Stimulated activated CD4-positive, alpha-beta T cell treated with anti-CD3 and anti-CD28 coated beads, Interleukin-4, amount 100 ng/mL, for 4 hours (primary cell): ENCODE measurements around the gene ACSS1.
"Not testable (repeated sequence)": the region's sequence is repeated elsewhere in the genome, so short reads cannot be mapped to it uniquely, and the experiment has no call there.

Experiments
- DNase-seq, 2 experiments: peaks; one replicate each; pipeline ENCODE4 v3.0.0-alpha.2; 2020

ACSS1 gene

DNA sequence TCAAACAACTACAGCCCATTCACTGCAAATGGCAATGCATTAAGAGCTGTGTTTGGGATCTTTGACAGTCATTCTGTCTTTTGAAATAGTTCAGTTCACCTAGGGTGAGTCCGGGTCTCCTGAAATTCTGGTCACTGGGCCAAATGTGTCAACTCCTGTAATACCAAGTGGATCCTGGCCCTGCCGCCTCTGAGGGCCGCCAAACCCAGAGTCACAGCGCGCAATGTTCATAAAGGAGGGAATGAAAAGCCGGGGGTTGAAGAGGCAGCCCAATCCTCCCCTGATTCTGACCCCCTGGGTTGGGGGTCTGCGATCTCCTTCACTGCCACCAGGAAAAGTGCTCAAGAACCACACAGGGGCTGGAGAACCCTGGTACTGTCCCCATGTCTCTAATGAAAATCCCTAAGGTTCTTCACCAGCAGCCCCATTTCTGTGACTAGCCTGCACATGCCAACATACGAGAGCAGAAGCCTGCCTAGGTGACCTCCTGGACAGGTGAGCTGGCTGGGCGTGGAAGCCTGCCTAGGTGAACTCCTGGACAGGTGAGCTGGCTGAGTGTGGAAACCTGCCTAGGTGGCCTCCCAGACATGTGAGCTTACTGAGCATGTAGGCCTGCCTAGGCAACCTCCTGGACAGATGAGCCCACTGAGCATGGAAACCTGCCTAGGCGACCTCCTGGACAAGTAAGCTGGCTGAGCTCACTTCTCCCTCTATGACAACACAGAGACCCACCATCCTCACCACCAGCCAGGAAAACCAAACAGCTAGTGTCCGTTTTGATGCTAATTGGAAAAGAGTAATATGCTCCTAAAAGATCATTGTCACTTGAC is 49.3 kb downstream of the ACSS1 start:
- DNase-seq = no peak

- DNase-seq = no peak
Observed at GRCh38 chr20:25007491-25008305, 50.2 kb downstream of the ACSS1 start.

GRCh38 chr20:25006431-25007167 is 51.3 kb downstream of the ACSS1 start:
- no peak for DNase-seq

GRCh38 chr20:25005661-25006060 is 52.3 kb downstream of the ACSS1 start:
- no peak for DNase-seq

- no peak for DNase-seq
Observed at GRCh38 chr20:25005220-25005619, 52.7 kb downstream of the ACSS1 start.

DNA sequence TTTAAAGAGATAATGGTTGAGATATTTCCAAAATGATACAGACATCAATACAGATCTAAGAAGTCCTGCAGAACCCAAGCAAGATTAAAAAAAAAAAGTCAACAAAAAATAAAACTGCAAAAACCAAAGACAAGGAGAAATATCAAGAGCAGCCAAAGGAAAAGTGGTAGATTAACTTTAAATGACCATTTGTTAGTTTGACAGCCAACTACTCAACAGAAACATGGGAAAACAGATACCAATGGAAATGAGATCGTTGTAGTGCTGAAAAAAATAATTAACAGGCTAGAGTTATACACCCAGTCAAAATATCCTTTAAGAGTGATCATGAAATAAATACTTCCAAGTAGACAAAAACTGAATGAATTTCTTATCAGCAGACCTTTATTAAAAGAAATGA is 54.9 kb downstream of the ACSS1 start:
- no peak for DNase-seq

- DNase-seq = not testable (repeated sequence)
Observed at GRCh38 chr20:25001323-25001722, 56.6 kb downstream of the ACSS1 start.

- DNase-seq = no peak
Observed at GRCh38 chr20:25000268-25000801, 57.6 kb downstream of the ACSS1 start.

DNA sequence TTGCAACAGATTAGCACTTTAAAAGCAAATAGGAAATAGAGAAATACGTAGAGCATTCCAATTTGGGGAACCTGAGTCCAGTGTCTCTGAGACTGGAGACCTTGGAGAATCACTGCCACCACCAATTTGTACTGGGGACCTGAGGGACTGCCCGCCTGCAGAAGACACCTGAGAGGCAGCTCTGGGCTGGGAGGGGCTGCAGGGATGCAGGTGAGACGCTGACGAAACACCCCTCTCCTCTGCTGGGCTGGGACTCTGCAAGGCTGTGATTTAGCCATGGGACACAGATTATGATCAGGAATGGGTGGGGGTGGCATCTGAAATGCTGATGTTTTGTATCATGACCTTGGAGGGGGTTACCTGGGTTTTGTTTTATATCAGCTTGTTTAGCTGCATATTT is 58.4 kb downstream of the ACSS1 start:
- DNase-seq = no peak

DNA sequence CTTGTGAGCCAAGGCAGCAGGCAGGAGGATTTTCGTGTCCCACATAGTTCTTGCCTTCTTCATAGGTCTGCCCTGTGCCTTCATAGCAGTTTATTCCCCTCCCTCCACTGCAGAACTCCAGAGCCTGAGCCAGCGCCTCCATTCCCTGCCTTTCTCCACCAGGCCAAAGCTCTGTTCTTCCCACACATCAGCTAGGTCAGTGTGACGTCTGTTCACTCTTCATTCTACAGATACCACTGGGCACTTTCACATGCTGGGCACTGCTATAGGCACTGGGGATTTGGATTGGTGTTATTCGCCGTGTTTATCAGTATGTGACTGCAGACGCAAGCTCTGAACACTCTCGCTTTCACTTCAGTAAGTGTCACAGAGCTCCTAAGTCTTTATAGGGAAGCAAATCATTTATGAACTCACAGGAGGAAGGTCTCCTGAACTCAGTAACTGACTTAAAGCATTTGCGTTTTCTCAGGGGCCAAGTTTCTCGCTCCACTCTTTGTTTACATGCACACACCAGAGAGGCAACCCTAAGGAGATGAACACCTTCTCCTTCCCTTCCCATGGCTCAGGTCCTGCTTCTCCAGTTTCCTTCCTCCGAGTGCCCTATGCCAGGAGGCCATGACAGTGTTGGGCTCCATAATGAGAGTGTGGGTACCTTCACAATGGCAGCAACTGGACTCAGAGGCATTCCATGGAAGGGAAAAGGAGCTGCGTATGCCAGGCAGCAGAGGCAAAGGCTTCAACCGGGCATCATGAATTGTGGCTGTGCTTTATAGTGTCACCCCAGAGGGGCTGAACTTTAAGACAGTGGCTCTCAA is 59.1 kb downstream of the ACSS1 start:
- DNase-seq = no peak

- DNase-seq = no peak
Observed at GRCh38 chr20:24998121-24998520, 59.8 kb downstream of the ACSS1 start.

GRCh38 chr20:24996449-24997377 is 61.2 kb downstream of the ACSS1 start:
- no peak for DNase-seq

DNA sequence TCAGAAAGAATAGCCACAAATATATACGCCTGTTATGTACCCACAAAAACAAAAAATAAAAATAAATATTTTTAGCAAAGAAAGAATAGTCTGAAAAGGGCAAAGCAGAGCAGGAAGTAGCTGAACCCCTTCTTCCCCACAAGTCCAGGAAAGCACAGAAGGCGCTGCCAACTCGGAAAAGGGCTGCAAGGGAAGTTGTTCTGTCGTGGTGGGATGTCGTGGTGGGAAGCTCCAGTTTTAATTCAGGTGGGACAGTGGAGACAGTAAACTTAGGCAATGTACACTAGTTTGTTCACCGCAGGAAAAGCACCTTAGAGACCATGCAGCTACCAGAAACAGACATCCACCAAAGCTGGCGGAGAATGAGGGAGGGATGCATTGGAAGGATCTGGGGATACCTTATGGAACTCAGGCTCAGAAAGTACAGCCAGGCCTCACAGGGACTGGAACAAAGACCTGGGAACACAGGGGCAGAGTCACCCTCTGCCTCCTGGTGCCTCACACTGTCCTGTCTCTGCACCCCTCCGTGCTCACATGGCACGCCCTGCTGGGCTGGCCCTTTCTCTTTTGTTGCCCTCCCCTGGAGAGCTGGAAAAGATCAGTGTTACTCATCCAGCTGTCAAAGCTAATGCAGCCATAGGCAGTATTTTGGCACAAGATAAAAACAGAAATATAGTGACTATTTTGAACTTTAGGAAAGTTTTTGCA is 62.0 kb downstream of the ACSS1 start:
- DNase-seq = no peak

DNA sequence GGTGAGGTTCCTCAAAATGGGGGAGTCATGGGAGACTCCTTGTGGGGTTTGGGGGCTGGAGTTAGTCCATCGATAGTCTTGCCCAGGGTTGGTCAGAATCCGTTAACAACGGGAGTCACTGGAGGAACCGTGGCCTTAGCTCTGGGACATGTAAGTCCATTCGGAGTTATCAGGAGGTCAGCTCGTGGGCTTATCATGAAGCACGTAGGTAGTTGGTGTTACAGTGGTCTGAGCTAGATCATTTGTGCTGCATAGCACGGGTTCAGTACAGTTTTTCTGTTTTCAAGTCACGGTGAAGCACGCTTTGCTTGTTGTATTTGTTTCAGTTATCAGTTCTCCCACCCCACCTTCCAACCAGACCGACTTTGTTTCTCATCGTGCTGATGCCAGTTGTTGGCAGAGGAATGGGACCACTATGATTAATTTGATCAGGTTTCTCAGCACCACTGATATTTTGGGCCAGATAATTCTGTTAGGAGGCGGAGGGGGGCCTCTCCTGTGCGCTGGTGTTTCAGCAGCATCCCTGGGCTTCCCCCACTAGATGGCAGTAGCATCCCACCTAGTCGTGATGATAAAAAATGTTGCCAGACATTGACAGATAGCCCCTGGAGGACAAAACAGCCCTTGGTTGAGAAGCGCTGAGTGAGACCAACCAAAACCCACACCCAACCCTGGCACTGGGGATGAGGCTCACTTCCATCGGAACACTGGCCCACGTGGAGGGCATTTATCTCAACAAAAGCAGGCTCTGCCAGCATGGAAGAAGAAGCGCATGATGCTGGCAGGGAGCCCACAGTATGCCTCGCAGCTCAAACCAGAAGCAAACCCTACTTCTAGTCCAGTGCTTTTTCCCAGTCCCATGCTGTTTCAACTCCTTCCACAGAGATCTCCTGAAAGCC is 63.2 kb downstream of the ACSS1 start:
- DNase-seq = peak; percentile 69 to 76

DNA sequence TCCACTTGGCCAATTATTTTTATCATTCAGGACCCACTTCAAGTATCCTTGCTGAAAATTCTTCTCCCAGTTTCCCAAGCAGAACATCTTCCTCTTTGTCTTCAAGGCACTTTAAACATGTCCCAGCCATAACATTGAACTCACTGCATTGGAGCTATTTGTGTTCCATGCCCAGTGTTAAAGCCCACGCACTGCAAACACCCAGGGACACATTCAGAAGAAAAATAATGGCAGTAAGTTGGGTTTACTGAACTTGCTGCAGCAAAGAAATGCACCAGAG is 63.8 kb downstream of the ACSS1 start:
- DNase-seq = no peak

DNA sequence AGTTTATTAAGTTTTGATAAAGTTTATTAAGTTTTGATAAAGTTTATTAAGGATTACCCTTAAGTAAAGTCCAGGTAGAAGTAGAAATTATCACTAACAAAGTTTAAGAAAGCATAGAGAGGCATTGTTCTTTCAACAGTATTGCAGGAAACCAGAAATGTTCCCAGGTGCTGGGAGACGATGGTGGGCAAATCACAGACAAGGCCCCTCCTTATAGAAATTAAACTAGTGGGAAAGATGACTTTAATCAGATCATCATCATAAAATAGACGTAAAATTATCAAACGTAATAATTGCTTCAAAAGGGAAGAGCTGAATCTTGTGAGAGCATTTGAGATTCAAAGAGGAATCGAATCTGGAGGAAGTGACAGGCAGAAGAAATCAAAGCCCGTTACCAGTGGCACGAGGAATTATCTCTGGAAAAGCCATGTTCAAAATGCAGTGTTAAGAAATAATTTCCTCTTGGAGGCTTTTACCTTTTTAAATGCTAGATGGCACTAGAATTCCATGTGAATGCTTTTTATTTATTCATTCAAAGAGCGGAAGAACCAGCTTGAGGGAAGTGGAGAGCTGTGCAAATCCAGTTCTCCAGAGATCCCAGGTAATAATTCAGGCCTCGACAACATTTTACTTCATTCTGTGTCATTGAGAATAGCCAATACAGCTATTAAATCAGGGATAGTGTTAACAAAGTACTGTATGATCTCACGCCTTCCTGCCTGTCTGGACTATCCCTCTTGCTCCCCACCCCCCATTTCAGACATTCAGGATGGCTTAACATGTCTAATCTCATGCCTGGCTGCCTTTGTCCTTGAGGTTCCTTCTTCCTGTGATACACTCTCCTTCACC is 64.4 kb downstream of the ACSS1 start:
- no peak for DNase-seq

DNA sequence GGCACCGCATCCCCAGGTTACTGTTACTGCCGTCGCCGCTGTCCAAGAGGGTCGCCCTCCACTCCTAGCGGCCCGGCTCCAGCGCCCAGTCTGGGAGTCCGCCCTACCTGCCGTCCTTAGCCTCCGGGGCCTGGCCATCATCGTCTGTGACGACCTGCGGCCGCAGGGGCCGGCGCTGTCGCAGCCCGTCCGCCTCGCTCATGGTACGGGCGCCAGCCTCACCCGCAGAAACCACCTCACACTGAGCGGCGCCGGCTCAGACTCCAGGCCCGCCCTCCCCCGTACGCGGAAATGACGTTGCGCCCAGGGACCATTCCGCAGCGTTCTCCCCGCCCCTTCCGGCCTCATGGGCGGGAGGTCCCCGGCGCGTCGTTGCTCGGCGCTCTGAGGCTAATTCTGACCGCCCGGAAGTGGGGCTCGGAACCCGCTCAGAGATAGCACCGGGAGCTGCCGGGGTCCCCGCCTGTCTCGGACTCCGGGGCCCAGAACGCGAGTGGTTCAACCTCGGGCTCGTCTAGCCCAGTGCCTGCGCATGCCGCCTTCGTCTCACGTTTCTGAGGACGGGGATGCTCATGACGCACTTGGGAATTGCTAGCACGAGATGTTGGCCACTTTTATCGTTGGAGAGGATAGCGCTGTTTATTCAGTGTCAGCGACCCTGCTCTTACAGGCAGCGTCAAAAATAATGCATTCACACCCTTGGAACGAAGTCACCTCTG is 65.3 kb downstream of the ACSS1 start, which contains the start of gene APMAP:
Gene APMAP, minus strand, starts transcription at position 265 of the 719 bp plus-strand sequence. Its CDS starts 63 bp downstream, at position 202.
- DNase-seq = peak; percentile 94 to 97
